B cell (primary cell): Measurements from ENCODE around the gene PTF1A.

ENCODE experiments used
- EZH2 ChIP-seq: IDR thresholded peaks from 2 replicates; pipeline ENCODE4 v1.6.1; 2012; ENCODE audit warnings: borderline replicate concordance, low read depth, mild to moderate bottlenecking, moderate library complexity, low read length; ENCODE audit not compliant: insufficient read depth, poor library complexity, severe bottlenecking
- TF ChIP-seq, protein P1 (sequence below): fragments of 200-600 bp; IDR thresholded peaks from one replicate; pipeline ENCODE4 v1.8.0; 2022; ENCODE audit warnings: antibody characterized with exemption, mild to moderate bottlenecking

- TF ChIP-seq, protein P1, sequence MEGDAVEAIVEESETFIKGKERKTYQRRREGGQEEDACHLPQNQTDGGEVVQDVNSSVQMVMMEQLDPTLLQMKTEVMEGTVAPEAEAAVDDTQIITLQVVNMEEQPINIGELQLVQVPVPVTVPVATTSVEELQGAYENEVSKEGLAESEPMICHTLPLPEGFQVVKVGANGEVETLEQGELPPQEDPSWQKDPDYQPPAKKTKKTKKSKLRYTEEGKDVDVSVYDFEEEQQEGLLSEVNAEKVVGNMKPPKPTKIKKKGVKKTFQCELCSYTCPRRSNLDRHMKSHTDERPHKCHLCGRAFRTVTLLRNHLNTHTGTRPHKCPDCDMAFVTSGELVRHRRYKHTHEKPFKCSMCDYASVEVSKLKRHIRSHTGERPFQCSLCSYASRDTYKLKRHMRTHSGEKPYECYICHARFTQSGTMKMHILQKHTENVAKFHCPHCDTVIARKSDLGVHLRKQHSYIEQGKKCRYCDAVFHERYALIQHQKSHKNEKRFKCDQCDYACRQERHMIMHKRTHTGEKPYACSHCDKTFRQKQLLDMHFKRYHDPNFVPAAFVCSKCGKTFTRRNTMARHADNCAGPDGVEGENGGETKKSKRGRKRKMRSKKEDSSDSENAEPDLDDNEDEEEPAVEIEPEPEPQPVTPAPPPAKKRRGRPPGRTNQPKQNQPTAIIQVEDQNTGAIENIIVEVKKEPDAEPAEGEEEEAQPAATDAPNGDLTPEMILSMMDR = no peak
- TF ChIP-seq EZH2 = no peak
Measured at GRCh38 chr10:23186697-23187096, 5.4 kb upstream of the PTF1A start.
